SK-N-SH (cell line): ENCODE results near the gene SMIM12. TPM values are rescaled to one million over a fixed set of nuclear protein-coding genes. Genes with fewer than 3 reads are reported as not detected.
A peak's percentile ranks its signal among the peaks of the same experiment; 100 is the strongest.

Experiments used
- CTCF ChIA-PET: fragments of 300-600, 350-600 bp; formaldehyde crosslinking; extraction: SDS; loops from one replicate; lab custom pipeline; 2021; lab: Yijun Ruan, JAX
- POLR2A ChIA-PET: fragments of 350-600 bp; sonication (Branson Sonifier 250); formaldehyde crosslinking; extraction: SDS; loops from one replicate; lab custom pipeline; 2020; ENCODE audit warnings: antibody characterized with exemption, inconsistent platforms; lab: Yijun Ruan, JAX
- DNase-seq: peaks from one replicate; pipeline ENCODE4 v3.0.0; 2012
- H2AFZ ChIP-seq: fragments of 200-600 bp; sonication (generic); 2 replicates; pipeline ENCODE4 v1.8.1; 2016; ENCODE audit warnings: antibody characterized with exemption, mild to moderate bottlenecking, low read depth
- H3F3A ChIP-seq: fragments of 200-600 bp; sonication (generic); replicated peaks from 2 replicates; pipeline ENCODE3; 2016; ENCODE audit warnings: antibody characterized with exemption, mild to moderate bottlenecking; ENCODE audit not compliant: insufficient read depth
- H3K27ac ChIP-seq, 2 experiments: fragments of 200-500 bp in 1 of 2; fragments of 200-600 bp in 1 of 2; sonication (Bioruptor generic) in 1 of 2; sonication (generic), shearing (Covaris generic) in 1 of 2; 2 replicates each; pipeline versions ENCODE4 v1.5.1 to v1.6.1; 2014 to 2016; ENCODE audit warnings: low read depth in 2 of 2, inconsistent platforms in 1 of 2, low read length in 1 of 2, mild to moderate bottlenecking in 1 of 2, mixed read lengths in 1 of 2
- H3K27me3 ChIP-seq: fragments of 200-600 bp; sonication (generic), shearing (Covaris generic); 2 replicates; pipeline ENCODE4 v1.6.1; 2016; ENCODE audit warnings: mixed run types; ENCODE audit not compliant: insufficient read depth
- H3K36me3 ChIP-seq, 2 experiments: fragments of 200-500 bp in 1 of 2; fragments of 200-600 bp in 1 of 2; sonication (Bioruptor generic) in 1 of 2; sonication (generic) in 1 of 2; replicated peaks in 1 of 2; 2 replicates each; pipeline versions ENCODE3 to v1.5.1; 2014 to 2016; ENCODE audit warnings: low read length in 1 of 2, mild to moderate bottlenecking in 1 of 2; ENCODE audit not compliant: insufficient read depth in 2 of 2, control insufficient read depth in 1 of 2
- H3K4me1 ChIP-seq, 2 experiments: fragments of 200-500 bp in 1 of 2; fragments of 200-600 bp in 1 of 2; sonication (Bioruptor generic) in 1 of 2; sonication (generic), shearing (Covaris generic) in 1 of 2; 2 replicates each; pipeline versions ENCODE4 v1.5.1 to v1.6.1; 2014 to 2016; ENCODE audit warnings: low read depth in 1 of 2, low read length in 1 of 2, mixed run types in 1 of 2; ENCODE audit not compliant: insufficient read depth in 2 of 2, control insufficient read depth in 1 of 2
- H3K4me2 ChIP-seq: fragments of 200-600 bp; sonication (generic), shearing (Covaris generic); 2 replicates; pipeline ENCODE4 v1.6.1; 2017; ENCODE audit warnings: mixed run types
- H3K4me3 ChIP-seq, 2 experiments: fragments of 200-500 bp in 1 of 2; fragments of 200-600 bp in 1 of 2; sonication (Bioruptor generic) in 1 of 2; sonication (generic), shearing (Covaris generic) in 1 of 2; 2 replicates each; pipeline versions ENCODE4 v1.5.1 to v1.8.1; 2014 to 2016; ENCODE audit warnings: low read depth in 2 of 2, inconsistent platforms in 1 of 2, low read length in 1 of 2, mild to moderate bottlenecking in 1 of 2, mixed read lengths in 1 of 2, moderate library complexity in 1 of 2
- H3K79me2 ChIP-seq: fragments of 200-600 bp; sonication (generic); 2 replicates; pipeline ENCODE4 v1.8.1; 2017; ENCODE audit warnings: mild to moderate bottlenecking; ENCODE audit not compliant: insufficient read depth
- H3K9ac ChIP-seq: fragments of 200-600 bp; sonication (generic); 2 replicates; pipeline ENCODE4 v1.6.1; 2017; ENCODE audit warnings: mixed run types
- H3K9me2 ChIP-seq: fragments of 200-600 bp; sonication (generic); 2 replicates; pipeline ENCODE4 v1.6.1; 2017; ENCODE audit warnings: mixed run types
- H3K9me3 ChIP-seq: fragments of 200-600 bp; sonication (generic); 2 replicates; pipeline ENCODE4 v1.6.1; 2017; ENCODE audit warnings: mixed run types, mild to moderate bottlenecking, moderate library complexity
- H4K20me1 ChIP-seq: fragments of 200-600 bp; sonication (generic); 2 replicates; pipeline ENCODE4 v1.6.1; 2017; ENCODE audit warnings: mild to moderate bottlenecking, mixed run types; ENCODE audit not compliant: insufficient read depth
- ELF1 ChIP-seq: IDR thresholded peaks from 2 replicates; pipeline ENCODE4 v1.4.0; 2012
- EZH2phosphoT487 ChIP-seq: fragments of 200-600 bp; sonication (generic); IDR thresholded peaks from 2 replicates; pipeline ENCODE4 v1.6.1; 2017; ENCODE audit warnings: low read depth, mixed run types, mild to moderate bottlenecking, antibody characterized with exemption, moderate library complexity, borderline replicate concordance
- NFIC ChIP-seq: IDR thresholded peaks from 2 replicates; pipeline ENCODE4 v1.4.0; 2012; ENCODE audit warnings: borderline replicate concordance
- NRF1 ChIP-seq: IDR thresholded peaks from 2 replicates; pipeline ENCODE4 v1.6.1; 2012; ENCODE audit warnings: low read depth, mild to moderate bottlenecking, low read length
- SMC3 ChIP-seq: IDR thresholded peaks from 2 replicates; pipeline ENCODE4 v1.6.1; 2012; ENCODE audit warnings: low read depth, low read length, improper control_type of control experiment
- TCF12 ChIP-seq: IDR thresholded peaks from 2 replicates; pipeline ENCODE4 v1.4.0; 2012
- WGBS: methylation state at CpG from one replicate; pipeline ENCODE4 v1.1.6; 2017; ENCODE audit warnings: low lambda C conversion rate; 5-methylcytosine and 5-hydroxymethylcytosine counted together
- polyA plus RNA-seq, 3 experiments: library from polyadenylated mRNA; depleted of rRNA; stranded (reverse); fragments of >200 nt; gene quantifications; 2 replicates each; pipeline ENCODE4 v1.2.3, GENCODE V29; 2012
- TF ChIP-seq, protein P1 (sequence below): IDR thresholded peaks from 2 replicates; pipeline ENCODE4 v1.4.0; 2012; ENCODE audit warnings: low read depth
- TF ChIP-seq, protein P2 (sequence below): fragments of 200-600 bp; sonication (generic); IDR thresholded peaks from 2 replicates; pipeline ENCODE4 v1.6.1; 2017; ENCODE audit warnings: antibody characterized with exemption, mild to moderate bottlenecking, moderate library complexity

SMIM12 gene
- polyA plus RNA-seq, 1 of the 3 experiments (the other 2 are of a cell fraction): 42.3 TPM

DNA sequence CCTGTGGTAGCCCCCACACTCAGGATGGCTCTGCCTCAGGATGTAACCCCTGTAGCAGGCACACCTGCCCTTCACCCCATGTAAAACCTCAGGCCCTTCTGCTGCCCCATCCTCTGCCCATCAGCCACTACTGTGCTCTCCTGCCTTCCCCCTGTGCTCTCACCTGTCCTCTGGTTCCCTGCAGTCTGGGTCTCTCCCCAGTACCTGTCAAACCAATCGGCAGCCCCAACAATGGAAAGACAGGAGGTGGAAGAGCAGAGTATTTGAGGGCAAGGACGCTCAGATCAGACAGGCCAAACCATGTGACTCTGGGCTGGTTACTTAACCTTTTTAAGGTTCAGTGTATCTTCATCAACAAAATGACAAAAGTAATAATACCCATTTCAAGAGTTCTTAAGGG lies 30.9 kb downstream of the SMIM12 start:
- Histone ChIP-seq H2AFZ (no peak overlapping the region), H3K4me3 (no peak overlapping the region), H3F3A (no peaks in the 10 kb centered on the region), H3K4me1 (peaks cover 0 to 45% of the 10 kb centered on the region in 2 experiments; a peak in 2 of 4 replicates), H3K9me3 (no peaks in the 10 kb centered on the region), H3K27me3 (no peaks in the 10 kb centered on the region), H3K4me2 (no peak overlapping the region), H3K9ac (no peak overlapping the region), H3K79me2 (no peaks in the 10 kb centered on the region), H3K27ac (no peak overlapping the region), H3K36me3 (no peaks in the 10 kb centered on the region), H3K9me2 (no peaks in the 10 kb centered on the region), H4K20me1 (no peaks in the 10 kb centered on the region)
- DNase-seq: no peak
- POLR2A ChIA-PET: no interaction called here
- 39% methylated on average over 2 of the region's 2 CpGs for WGBS
- CTCF ChIA-PET: interaction anchor here (3.4 to 6.4 kb wide), 2 partner anchors 24 to 42 kb away, joined by 17 to 52 read pairs; no protein-coding TSS in a partner anchor
- TF ChIP-seq, protein P1, sequence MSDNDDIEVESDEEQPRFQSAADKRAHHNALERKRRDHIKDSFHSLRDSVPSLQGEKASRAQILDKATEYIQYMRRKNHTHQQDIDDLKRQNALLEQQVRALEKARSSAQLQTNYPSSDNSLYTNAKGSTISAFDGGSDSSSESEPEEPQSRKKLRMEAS: no peak
- TF ChIP-seq NRF1: no peak

DNA sequence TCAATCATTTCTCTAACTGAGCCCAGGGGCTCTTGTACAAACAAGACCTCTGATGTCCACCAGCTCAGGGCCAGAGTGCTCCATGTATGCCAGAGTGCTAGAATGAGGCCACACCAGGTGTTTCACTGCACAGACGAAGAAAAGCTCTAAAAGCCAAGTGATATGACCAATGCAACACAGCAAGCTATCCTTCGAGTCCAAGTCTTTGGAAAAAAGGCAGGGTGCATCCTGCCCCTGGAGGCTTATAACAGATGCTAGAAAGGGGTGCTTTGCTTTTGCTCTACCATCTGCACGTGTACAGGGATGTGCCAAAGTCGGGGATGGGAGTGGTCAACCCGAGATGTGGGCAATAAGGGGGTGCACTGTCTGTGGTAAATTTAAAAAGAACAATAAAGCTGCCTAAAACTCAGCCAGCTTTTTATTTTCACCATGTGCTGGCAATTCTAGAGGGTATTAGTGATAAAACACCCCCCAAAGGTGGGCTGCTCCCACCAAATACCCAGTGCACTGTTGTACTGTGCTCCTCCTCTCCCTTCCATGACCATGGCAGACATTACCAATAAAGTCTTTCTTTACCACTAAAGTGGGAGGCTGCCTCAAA lies 32.1 kb downstream of the SMIM12 start:
- Histone ChIP-seq H3K4me1 (peaks cover 0 to 42% of the 10 kb centered on the region in 2 experiments; a peak in 2 of 4 replicates), H3F3A (no peaks in the 10 kb centered on the region), H3K79me2 (no peaks in the 10 kb centered on the region), H3K9me3 (no peaks in the 10 kb centered on the region), H4K20me1 (no peaks in the 10 kb centered on the region), H2AFZ (no peak overlapping the region), H3K27me3 (no peaks in the 10 kb centered on the region), H3K9me2 (no peaks in the 10 kb centered on the region), H3K4me2 (no peak overlapping the region), H3K27ac (peak overlapping the region in 1 of 2 experiments; percentile 95; a peak in 2 of 4 replicates), H3K9ac (no peak overlapping the region), H3K4me3 (no peak overlapping the region), H3K36me3 (no peaks in the 10 kb centered on the region)
- no peak for DNase-seq
- TF ChIP-seq, protein P2, sequence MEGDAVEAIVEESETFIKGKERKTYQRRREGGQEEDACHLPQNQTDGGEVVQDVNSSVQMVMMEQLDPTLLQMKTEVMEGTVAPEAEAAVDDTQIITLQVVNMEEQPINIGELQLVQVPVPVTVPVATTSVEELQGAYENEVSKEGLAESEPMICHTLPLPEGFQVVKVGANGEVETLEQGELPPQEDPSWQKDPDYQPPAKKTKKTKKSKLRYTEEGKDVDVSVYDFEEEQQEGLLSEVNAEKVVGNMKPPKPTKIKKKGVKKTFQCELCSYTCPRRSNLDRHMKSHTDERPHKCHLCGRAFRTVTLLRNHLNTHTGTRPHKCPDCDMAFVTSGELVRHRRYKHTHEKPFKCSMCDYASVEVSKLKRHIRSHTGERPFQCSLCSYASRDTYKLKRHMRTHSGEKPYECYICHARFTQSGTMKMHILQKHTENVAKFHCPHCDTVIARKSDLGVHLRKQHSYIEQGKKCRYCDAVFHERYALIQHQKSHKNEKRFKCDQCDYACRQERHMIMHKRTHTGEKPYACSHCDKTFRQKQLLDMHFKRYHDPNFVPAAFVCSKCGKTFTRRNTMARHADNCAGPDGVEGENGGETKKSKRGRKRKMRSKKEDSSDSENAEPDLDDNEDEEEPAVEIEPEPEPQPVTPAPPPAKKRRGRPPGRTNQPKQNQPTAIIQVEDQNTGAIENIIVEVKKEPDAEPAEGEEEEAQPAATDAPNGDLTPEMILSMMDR: no peak
- TF ChIP-seq ELF1 (no peak), TCF12 (no peak), SMC3 (no peak), EZH2phosphoT487 (no peak), NRF1 (no peak), NFIC (no peak)
- 16% methylated on average over 5 of the region's 5 CpGs for WGBS
- ChIA-PET POLR2A (interaction anchor here (0.5 kb wide), 1 partner anchor 27 kb away, joined by 3 read pairs; no protein-coding TSS in a partner anchor), CTCF (interaction anchor here (0.8 to 6.4 kb wide), 4 partner anchors 25 to 41 kb away, joined by 4 to 52 read pairs (median 11); partner anchors contain the start of gene SMIM12)
